Activated CD4-positive, alpha-beta memory T cell treated with anti-CD3 and anti-CD28 coated beads for 36 hours (primary cell): Measurements from ENCODE around the gene GCN1. TPM values are rescaled to one million over a fixed set of nuclear protein-coding genes. Genes with fewer than 3 reads are reported as not detected.
"Not testable (repeated sequence)": the region's sequence is repeated elsewhere in the genome, so short reads cannot be mapped to it uniquely, and the experiment has no call there.

Source experiments
- CTCF ChIA-PET: fragments of 350-600 bp; sonication (Branson Sonifier 250); formaldehyde crosslinking; loops from one replicate; lab custom pipeline; 2021; ENCODE audit warnings: antibody characterized with exemption, inconsistent platforms; lab: Charles Lee
- POLR2A ChIA-PET: fragments of 350-600 bp; sonication (Branson Sonifier 250); formaldehyde crosslinking; loops from one replicate; lab custom pipeline; 2021; ENCODE audit warnings: antibody characterized with exemption; lab: Charles Lee
- DNase-seq: peaks from one replicate; pipeline ENCODE4 v3.0.0-alpha.2; 2020
- H3K27ac Mint-ChIP-seq: one replicate; pipeline ENCODE4 v1.8.0; 2021; ENCODE audit warnings: mixed read lengths
- H3K27me3 Mint-ChIP-seq: one replicate; pipeline ENCODE4 v1.8.0; 2021; ENCODE audit warnings: mixed read lengths
- H3K36me3 Mint-ChIP-seq: one replicate; pipeline ENCODE4 v1.8.0; 2021; ENCODE audit warnings: mixed read lengths
- H3K4me1 Mint-ChIP-seq: one replicate; pipeline ENCODE4 v1.8.0; 2021; ENCODE audit warnings: low read depth, mixed read lengths
- H3K4me3 Mint-ChIP-seq: one replicate; pipeline ENCODE4 v1.8.0; 2021; ENCODE audit warnings: mild to moderate bottlenecking, mixed read lengths
- H3K9me3 Mint-ChIP-seq: one replicate; pipeline ENCODE4 v1.8.0; 2021; ENCODE audit warnings: mixed read lengths
- intact Hi-C: fragments of 100-400 bp; cut with micrococcal nuclease; formaldehyde crosslinking; loops from one replicate; pipeline ENCODE4 v1.15.1; 2023
- total RNA-seq, 2 experiments: library from RNA; stranded (reverse); gene quantifications; one replicate each; pipeline ENCODE4 v1.2.3, GENCODE V29; 2021

GCN1 gene
- total RNA-seq, 2 experiments from 2014 or later = 121 TPM

DNA sequence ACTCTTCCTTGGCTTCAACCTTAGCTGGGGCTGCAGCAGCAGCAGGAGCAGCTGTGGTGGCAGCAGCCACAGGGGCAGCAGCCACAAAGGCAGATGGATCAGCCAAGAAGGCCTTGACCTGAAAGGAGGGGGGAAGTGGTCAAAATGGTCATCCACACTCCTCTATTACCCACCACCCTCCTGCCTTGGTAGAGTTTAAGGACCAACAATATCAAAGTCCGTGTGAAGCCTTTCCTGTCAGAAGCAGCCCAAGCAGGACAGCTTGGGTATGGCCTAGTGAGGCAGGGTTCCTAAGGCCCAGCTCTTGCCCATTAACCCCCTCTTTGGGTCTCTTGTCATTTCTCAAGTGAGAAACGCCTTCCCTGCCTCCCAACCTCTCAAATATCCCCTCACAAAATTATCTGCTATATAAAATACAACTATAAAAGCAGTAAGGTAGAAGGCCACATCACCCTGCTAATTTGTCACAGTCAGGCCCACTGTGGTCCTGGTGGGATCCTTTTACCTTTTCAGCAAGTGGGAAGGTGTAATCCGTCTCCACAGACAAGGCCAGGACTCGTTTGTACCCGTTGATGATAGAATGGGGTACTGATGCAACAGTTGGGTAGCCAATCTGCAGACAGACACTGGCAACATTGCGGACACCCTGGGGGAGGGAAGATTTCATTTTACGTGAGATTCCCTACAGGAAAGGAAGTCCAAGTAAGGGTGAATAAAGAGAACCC, 2.5 kb upstream of the GCN1 start:
- H3K27me3 Mint-ChIP-seq, DNase-seq, H3K9me3 Mint-ChIP-seq, CTCF ChIA-PET: not testable (repeated sequence)
- Mint-ChIP-seq H3K36me3 (peaks cover 60% of the 10 kb centered on the region), H3K4me1 (peaks cover 45% of the 10 kb centered on the region), H3K27ac (peak overlapping the region; percentile 76), H3K4me3 (peak overlapping the region; percentile 51)
- POLR2A ChIA-PET = interaction anchor here (0.9 to 10.1 kb wide), 9 partner anchors 9 to 189 kb away, joined by 3 to 208 read pairs (median 5); partner anchors contain the start of genes PXN, RAB35, RNU4-1 and RNU4-2
- intact Hi-C loops = loop anchor here (5.0 kb wide), 1 partner anchor 210 kb away; the partner anchor contains the start of gene BICDL1

DNA sequence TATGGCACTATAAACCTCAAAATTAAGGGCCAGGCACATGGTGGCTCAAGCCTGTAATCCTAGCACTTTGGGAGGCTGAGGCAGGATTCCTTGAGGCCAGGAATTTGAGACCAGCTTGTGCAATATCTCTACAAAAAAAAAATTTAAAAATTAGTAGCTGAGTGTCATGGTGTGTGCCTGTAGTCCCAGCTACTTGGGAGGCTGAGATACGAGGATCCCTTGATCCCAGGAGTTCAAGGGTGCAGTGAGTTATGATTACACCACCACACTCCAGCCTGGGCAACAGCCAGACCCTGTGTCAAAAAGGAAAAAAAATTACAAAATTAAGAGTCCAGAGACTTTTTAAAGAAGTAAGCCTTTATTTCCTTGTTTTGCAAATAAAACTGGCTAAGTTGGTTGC, 1.8 kb upstream of the GCN1 start:
- H3K4me1 Mint-ChIP-seq = peaks cover 49% of the 10 kb centered on the region
- intact Hi-C loops = loop anchor here (5.0 kb wide), 1 partner anchor 209 kb away; the partner anchor contains the start of gene BICDL1
- DNase-seq = no peak
- no peaks in the 10 kb centered on the region for H3K27me3 Mint-ChIP-seq
- H3K4me3 Mint-ChIP-seq = peak overlapping the region; percentile 91
- POLR2A ChIA-PET = interaction anchor here (0.9 to 10.1 kb wide), 11 partner anchors 10 to 188 kb away, joined by 3 to 208 read pairs (median 5); partner anchors contain the start of genes PXN, RAB35, RNU4-1 and RNU4-2
- CTCF ChIA-PET = interaction anchor here (1.0 kb wide), 1 partner anchor 95 kb away, joined by 3 read pairs; the partner anchor contains the start of gene RNU4-2
- peak overlapping the region; percentile 98 for H3K27ac Mint-ChIP-seq
- no peaks in the 10 kb centered on the region for H3K9me3 Mint-ChIP-seq
- peaks cover 63% of the 10 kb centered on the region for H3K36me3 Mint-ChIP-seq

DNA sequence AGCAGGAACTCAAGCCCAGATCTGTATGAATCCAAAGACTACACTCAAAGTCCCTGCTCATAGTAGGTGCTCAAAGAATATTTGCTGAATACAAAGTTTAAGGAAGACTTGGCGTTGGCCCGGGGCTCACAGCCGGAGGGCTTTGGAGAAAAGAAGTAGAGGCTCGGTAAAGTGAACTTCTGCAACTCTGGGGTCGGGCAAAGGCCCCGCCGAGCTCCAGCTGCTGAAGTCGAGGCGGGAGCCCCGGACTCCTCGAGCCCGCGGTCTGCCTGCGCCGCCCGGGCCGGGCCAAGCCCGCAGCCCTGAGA, 335 bp downstream of the GCN1 start:
- Mint-ChIP-seq H3K4me1 (peaks cover 49% of the 10 kb centered on the region), H3K27me3 (no peaks in the 10 kb centered on the region), H3K36me3 (peaks cover 51% of the 10 kb centered on the region), H3K4me3 (peak overlapping the region; percentile 91), H3K9me3 (no peaks in the 10 kb centered on the region), H3K27ac (peak overlapping the region; percentile 98)
- CTCF ChIA-PET = interaction anchor here (1.6 kb wide), 1 partner anchor 69 kb away, joined by 4 read pairs; no protein-coding TSS in a partner anchor
- intact Hi-C loops = no loop called here
- DNase-seq = no peak
- POLR2A ChIA-PET = interaction anchor here (1.2 to 10.1 kb wide), 2 partner anchors 97 to 180 kb away, joined by 6 to 208 read pairs; partner anchors contain the start of genes RNU4-1 and RNU4-2

DNA sequence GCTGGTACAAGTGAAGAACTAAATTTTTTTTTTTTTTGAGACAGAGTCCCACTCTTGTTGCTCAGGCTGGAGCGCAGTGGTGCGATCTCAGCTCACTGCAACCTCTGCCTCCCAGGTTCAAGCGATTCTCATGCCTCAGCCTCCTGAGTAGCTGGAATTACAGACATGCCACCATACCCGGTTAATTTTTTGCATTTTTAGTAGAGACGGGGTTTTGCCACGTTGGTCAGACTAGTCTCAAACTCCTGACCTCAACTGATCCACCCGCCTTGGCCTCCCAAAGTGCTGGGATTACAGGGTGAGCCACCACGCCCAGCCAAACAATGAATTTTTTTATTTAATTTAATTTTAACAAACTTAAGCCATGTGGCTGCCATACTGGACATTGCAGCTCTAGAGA, 1.2 kb downstream of the GCN1 start:
- H3K4me1 Mint-ChIP-seq = peaks cover 40% of the 10 kb centered on the region
- peaks cover 42% of the 10 kb centered on the region for H3K36me3 Mint-ChIP-seq
- H3K27ac Mint-ChIP-seq = peak overlapping the region; percentile 98

DNA sequence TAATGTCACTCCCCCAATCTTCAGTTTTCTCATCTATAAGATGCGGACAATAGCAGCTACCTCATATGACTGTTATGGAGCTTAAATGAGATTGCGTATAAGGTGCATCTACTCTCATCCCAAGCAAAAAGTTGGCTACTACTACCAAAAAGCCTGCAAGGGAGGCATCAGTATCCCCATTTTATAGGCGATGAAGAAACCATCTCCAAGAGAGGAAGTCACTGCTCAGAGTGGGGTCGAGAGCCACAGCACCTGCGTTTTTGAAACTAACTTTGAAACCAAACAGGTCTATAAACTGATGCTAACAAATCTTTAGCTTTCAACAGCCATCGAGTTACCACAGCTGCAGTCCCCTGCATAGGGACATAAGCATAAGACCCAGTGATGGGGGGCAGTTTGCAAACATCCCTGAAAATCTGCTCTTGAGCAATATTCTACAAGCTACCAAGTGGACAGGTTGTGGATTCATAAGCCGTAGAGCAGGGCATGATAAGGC, 3.5 kb downstream of the GCN1 start:
- no peak for DNase-seq
- Mint-ChIP-seq H3K27ac (no peak overlapping the region), H3K27me3 (no peaks in the 10 kb centered on the region), H3K4me3 (no peak overlapping the region), H3K36me3 (peaks cover 37% of the 10 kb centered on the region), H3K4me1 (peaks cover 32% of the 10 kb centered on the region), H3K9me3 (no peaks in the 10 kb centered on the region)
- CTCF ChIA-PET = interaction anchor here (1.2 to 1.4 kb wide), 2 partner anchors 37 to 74 kb away, joined by 3 to 7 read pairs; partner anchors contain the start of gene PXN
- intact Hi-C loops = no loop called here
- POLR2A ChIA-PET = interaction anchor here (1.5 to 2.6 kb wide), 3 partner anchors 9 to 100 kb away, joined by 3 to 16 read pairs (median 5); partner anchors contain the start of gene RPLP0

More for the DNA sequence above, 1.2 kb downstream of the GCN1 start:
- H3K27me3 Mint-ChIP-seq, intact Hi-C loops, H3K9me3 Mint-ChIP-seq, DNase-seq: not testable (repeated sequence)
- CTCF ChIA-PET = interaction anchor here (1.6 kb wide), 1 partner anchor 68 kb away, joined by 4 read pairs; no protein-coding TSS in a partner anchor
- H3K4me3 Mint-ChIP-seq = peak overlapping the region; percentile 91
- POLR2A ChIA-PET = interaction anchor here (1.0 to 10.1 kb wide), 2 partner anchors 82 to 98 kb away, joined by 5 to 208 read pairs; partner anchors contain the start of genes RNU4-1 and RNU4-2

DNA sequence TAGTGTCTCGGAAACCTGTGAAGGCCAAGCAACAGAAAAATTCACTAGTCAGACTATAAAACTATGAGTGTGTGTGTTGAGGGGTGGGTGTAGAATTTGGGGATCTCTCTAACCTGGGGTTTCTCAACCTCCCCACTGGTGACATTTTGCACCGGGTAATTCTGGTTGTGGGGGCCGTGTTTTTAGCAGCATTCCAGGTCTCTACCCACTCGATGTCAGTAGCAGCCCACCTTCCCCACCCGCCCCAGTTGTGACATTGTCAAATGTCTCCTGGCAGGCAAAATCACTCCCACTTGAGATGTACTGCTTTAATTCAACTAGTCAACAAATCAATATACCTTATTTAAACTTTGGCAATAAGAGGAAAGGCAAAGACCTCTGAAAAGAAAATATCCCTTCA, 4.1 kb downstream of the GCN1 start:
- Mint-ChIP-seq H3K4me1 (peaks cover 29% of the 10 kb centered on the region), H3K9me3 (no peaks in the 10 kb centered on the region), H3K36me3 (peaks cover 35% of the 10 kb centered on the region), H3K4me3 (no peak overlapping the region), H3K27ac (no peak overlapping the region), H3K27me3 (no peaks in the 10 kb centered on the region)
- intact Hi-C loops = no loop called here
- DNase-seq = no peak
- ChIA-PET POLR2A (interaction anchor here (2.6 kb wide), 1 partner anchor 10 kb away, joined by 16 read pairs; the partner anchor contains the start of gene RPLP0), CTCF (interaction anchor here (1.4 kb wide), 1 partner anchor 38 kb away, joined by 7 read pairs; no protein-coding TSS in a partner anchor)

DNA sequence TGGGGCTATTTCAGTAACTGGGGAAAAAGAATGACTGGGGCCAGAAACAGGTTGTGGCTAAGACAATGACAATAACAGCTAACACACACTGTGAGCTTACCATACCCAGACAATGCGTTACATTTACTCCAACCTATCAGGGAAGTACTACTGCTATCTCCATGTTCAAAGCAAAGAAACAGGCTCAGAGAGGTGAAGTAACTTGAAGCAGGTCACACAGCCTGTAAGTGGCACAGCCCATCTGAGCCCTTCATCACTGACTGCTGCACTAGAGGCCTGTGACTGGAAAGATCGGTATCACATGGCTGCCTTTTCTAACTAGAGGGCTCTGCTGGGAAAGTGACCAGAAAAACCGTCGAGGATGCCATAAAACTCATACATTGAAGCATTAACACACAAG, 7.9 kb downstream of the GCN1 start:
- ChIA-PET CTCF (no interaction called here), POLR2A (no interaction called here)
- Mint-ChIP-seq H3K4me3 (no peak overlapping the region), H3K27ac (no peak overlapping the region), H3K36me3 (peaks cover 48% of the 10 kb centered on the region), H3K9me3 (no peaks in the 10 kb centered on the region), H3K27me3 (no peaks in the 10 kb centered on the region), H3K4me1 (peaks cover 12% of the 10 kb centered on the region)
- intact Hi-C loops = no loop called here
- no peak for DNase-seq

DNA sequence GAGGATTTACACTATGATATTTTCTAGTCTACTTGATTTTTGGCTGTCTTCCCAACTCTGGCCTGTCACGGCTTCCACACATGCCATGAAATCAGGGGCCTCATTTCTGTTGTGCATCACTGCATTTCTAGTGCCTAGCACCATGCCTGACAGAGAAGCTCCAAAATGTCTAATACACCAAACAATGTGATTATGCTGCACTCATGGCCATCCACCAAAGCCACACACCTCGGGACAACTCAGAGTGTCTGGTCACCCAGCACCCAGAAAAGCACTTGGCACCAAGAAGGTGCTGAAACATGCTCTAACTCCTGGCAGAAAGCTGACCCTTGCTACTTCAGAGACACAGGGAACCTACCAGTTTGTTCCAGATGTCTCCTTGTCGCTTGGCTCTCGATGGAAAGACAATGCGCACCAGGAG, 11.3 kb downstream of the GCN1 start:
- H3K4me3 Mint-ChIP-seq = no peak overlapping the region
- intact Hi-C loops = no loop called here
- peaks cover 8% of the 10 kb centered on the region for H3K4me1 Mint-ChIP-seq
- no peak overlapping the region for H3K27ac Mint-ChIP-seq
- DNase-seq = no peak
- CTCF ChIA-PET = no interaction called here
- no peaks in the 10 kb centered on the region for H3K27me3 Mint-ChIP-seq
- no peaks in the 10 kb centered on the region for H3K9me3 Mint-ChIP-seq
- POLR2A ChIA-PET = no interaction called here
- peaks cover 53% of the 10 kb centered on the region for H3K36me3 Mint-ChIP-seq

DNA sequence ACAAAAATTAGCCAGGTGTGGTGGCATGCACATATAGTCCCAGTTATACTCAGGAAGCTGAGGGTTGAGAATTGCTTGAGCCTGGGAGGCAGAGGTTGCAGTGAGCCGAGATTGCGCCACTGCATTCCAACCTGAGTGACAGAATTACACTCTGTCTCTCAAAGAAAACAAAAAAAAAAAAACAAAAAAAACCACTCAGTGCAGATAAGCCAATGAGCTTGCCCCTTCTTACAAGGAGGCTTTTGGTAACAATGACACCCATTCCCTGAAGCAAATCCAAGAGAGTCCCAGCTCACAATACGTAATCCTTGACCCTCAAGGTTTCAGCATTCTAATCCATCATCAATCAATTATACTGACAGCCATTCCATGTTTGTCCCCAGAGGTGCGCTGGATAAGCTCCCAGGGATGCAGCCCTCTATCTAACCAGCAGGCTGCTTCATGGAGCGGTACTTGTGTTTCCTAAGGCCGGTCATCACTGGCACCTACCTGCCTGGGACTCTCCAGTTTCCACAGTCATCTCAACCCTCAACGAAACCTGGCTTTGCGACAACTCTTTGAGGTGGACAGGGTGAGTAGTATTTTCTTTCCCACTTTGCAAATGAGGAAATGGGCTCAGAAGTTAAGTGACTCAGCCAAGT, 12.4 kb downstream of the GCN1 start:
- POLR2A ChIA-PET = no interaction called here
- Mint-ChIP-seq H3K36me3 (peaks cover 59% of the 10 kb centered on the region), H3K4me1 (peaks cover 8% of the 10 kb centered on the region)

DNA sequence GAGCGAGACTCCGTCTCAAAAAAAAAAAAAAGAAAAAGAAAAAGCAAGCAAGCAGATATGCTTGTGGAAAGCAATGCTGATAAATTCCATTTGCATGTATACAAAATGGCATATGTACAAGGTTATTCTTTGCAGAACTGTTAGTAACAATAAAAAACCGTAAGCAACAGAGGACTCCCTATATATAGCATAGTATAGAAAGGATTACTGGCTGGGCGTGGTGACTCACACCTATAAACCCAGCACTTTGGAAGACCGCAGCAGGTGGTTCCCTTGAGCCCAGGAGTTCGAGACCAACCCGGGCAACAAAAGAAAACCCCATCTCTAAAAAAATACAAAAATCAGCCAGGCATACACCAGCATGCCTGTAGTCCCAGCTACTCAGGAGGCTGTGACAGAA, 13.5 kb downstream of the GCN1 start:
- H3K27me3 Mint-ChIP-seq = no peaks in the 10 kb centered on the region
- ChIA-PET CTCF (no interaction called here), POLR2A (no interaction called here)
- no peak for DNase-seq
- H3K4me3 Mint-ChIP-seq = no peak overlapping the region
- intact Hi-C loops = no loop called here
- H3K27ac Mint-ChIP-seq = no peak overlapping the region
- H3K4me1 Mint-ChIP-seq = no peaks in the 10 kb centered on the region
- no peaks in the 10 kb centered on the region for H3K9me3 Mint-ChIP-seq
- peaks cover 60% of the 10 kb centered on the region for H3K36me3 Mint-ChIP-seq

More for the DNA sequence above, 12.4 kb downstream of the GCN1 start:
- intact Hi-C loops = no loop called here
- Mint-ChIP-seq H3K27me3 (no peaks in the 10 kb centered on the region), H3K9me3 (no peaks in the 10 kb centered on the region), H3K27ac (no peak overlapping the region), H3K4me3 (no peak overlapping the region)
- no peak for DNase-seq
- CTCF ChIA-PET = no interaction called here

DNA sequence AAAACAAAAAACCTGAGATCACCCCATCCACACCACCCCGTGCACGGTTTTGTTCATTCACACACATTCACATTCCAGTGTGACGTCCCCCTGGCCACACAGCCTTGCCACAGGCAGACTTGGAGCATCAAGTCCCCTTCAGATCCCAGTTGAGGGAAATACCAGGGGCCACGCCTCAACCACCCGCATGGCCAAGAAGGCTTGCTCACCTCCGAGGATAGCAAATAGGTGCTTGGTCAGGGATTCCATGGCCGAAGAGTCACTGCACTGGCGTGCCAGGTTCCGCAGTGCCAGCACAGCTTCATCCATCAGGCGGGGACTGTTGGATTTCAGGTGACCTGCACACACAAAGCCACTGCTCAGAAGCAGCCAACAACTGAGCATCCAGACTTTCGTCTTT, 19.0 kb downstream of the GCN1 start:
- Mint-ChIP-seq H3K9me3 (no peaks in the 10 kb centered on the region), H3K27me3 (no peaks in the 10 kb centered on the region), H3K27ac (no peak overlapping the region), H3K4me1 (no peaks in the 10 kb centered on the region), H3K36me3 (peaks cover 62% of the 10 kb centered on the region), H3K4me3 (no peak overlapping the region)
- ChIA-PET POLR2A (no interaction called here), CTCF (no interaction called here)
- DNase-seq = no peak
- intact Hi-C loops = no loop called here

DNA sequence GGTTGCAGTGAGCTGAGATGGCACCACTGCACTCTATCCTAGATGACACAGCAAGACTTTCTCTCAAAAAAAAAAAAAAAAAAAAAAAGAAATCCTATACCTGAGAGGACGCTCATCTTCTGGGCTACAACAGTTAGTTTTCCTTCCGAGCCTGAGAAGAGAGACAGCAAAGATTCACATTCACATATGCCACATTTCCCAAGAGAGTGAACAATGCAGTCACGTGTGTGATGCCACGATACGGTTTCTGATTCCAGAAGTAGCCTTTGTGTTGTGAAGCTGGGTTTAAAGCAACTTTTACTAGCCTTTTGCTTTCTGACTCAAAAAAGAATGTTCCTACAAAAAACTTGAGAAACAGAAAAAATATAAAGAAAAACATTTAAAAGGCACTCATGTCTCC, 19.5 kb downstream of the GCN1 start:
- H3K4me3 Mint-ChIP-seq = no peak overlapping the region
- no peaks in the 10 kb centered on the region for H3K27me3 Mint-ChIP-seq
- no peak for DNase-seq
- no peak overlapping the region for H3K27ac Mint-ChIP-seq
- no peaks in the 10 kb centered on the region for H3K9me3 Mint-ChIP-seq
- CTCF ChIA-PET = no interaction called here
- peaks cover 65% of the 10 kb centered on the region for H3K36me3 Mint-ChIP-seq
- POLR2A ChIA-PET = no interaction called here
- intact Hi-C loops = no loop called here
- no peaks in the 10 kb centered on the region for H3K4me1 Mint-ChIP-seq
